A549 (cell line): ENCODE data around the gene PSORS1C1. TPM values are rescaled to one million over a fixed set of nuclear protein-coding genes. Genes with fewer than 3 reads are reported as not detected.

Source experiments
- ATAC-seq, 2 experiments: fragments of 200-7000 bp in 1 of 2; fragments of >200 bp in 1 of 2; cut with Nextera tagmentation in 1 of 2; cut with Tn5 transposase in 1 of 2; 3 replicates each; pipeline versions ENCODE4 v1.8.0 to v1.9.1; 2018 to 2020; ENCODE audit warnings: mild to moderate bottlenecking in 1 of 2, moderate library complexity in 1 of 2
- CTCF ChIA-PET: fragments of 300-600 bp; sonication (Branson Sonifier 250); formaldehyde crosslinking; extraction: SDS; loops from one replicate; lab custom pipeline; 2021; ENCODE audit warnings: antibody characterized with exemption, inconsistent platforms; lab: Yijun Ruan, JAX
- POLR2A ChIA-PET: fragments of 350-600 bp; formaldehyde crosslinking; extraction: SDS; loops from one replicate; lab custom pipeline; 2021; ENCODE audit warnings: antibody characterized with exemption, inconsistent platforms; lab: Yijun Ruan, JAX
- DNase-seq, 2 experiments: peaks; one replicate each; pipeline versions ENCODE4 v3.0.0 to v3.0.0-alpha.2; 2011 to 2016; ENCODE audit warnings: low read depth in 1 of 2, low spot score in 1 of 2
- FAIRE-seq: peaks from 2 replicates; lab custom pipeline; 2011; peaks lifted over from hg19 to GRCh38; lab: Jason Lieb, UNC
- H3K27ac ChIP-seq, 2 experiments: fragments of >200 bp; sonication (Bioruptor Twin); formaldehyde crosslinking; 3 replicates each; pipeline ENCODE4 v1.5.1; 2016 to 2017
- H3K4me1 ChIP-seq: fragments of >200 bp; sonication (Bioruptor Twin); formaldehyde crosslinking; 3 replicates; pipeline ENCODE4 v1.6.1; 2016
- H3K4me2 ChIP-seq: fragments of >200 bp; sonication (Bioruptor Twin); formaldehyde crosslinking; 3 replicates; pipeline ENCODE4 v1.6.1; 2016
- H3K4me3 ChIP-seq: fragments of >200 bp; sonication (Bioruptor Twin); formaldehyde crosslinking; 3 replicates; pipeline ENCODE4 v1.5.1; 2016
- H3K9me3 ChIP-seq: fragments of >200 bp; sonication (Bioruptor Twin); formaldehyde crosslinking; 3 replicates; pipeline ENCODE4 v1.6.1; 2016
- CBX2 ChIP-seq: fragments of 200-600 bp; sonication (generic); IDR thresholded peaks from 2 replicates; pipeline ENCODE4 v1.6.1; 2016; ENCODE audit warnings: low read depth, mild to moderate bottlenecking, borderline replicate concordance
- CEBPB ChIP-seq, 2 experiments: fragments of >200 bp in 1 of 2; sonication (Bioruptor Twin) in 1 of 2; formaldehyde crosslinking in 1 of 2; IDR thresholded peaks; 2 replicates each; pipeline ENCODE4 v1.6.1; 2012 to 2016
- EHF ChIP-seq: fragments of 250-450 bp; sonication (Bioruptor Pico); IDR thresholded peaks from 2 replicates; pipeline ENCODE4 v1.5.0; 2020; ENCODE audit warnings: mild to moderate bottlenecking
- EHMT2 ChIP-seq: fragments of 200-600 bp; sonication (generic); IDR thresholded peaks from 2 replicates; pipeline ENCODE4 v1.6.1; 2016; ENCODE audit warnings: antibody characterized with exemption, low read depth, mild to moderate bottlenecking, moderate library complexity
- EP300 ChIP-seq, 2 experiments: fragments of >200 bp; sonication (Bioruptor Twin); formaldehyde crosslinking; IDR thresholded peaks; 2 replicates in 1 of 2; 3 replicates in 1 of 2; pipeline ENCODE4 v1.6.1; 2016 to 2017
- FOSL2 ChIP-seq, 2 experiments: fragments of 450-650 bp in 1 of 2; fragments of >200 bp in 1 of 2; sonication (Bioruptor Twin) in 1 of 2; formaldehyde crosslinking; IDR thresholded peaks; 2 replicates each; pipeline versions ENCODE4 v1.5.0 to v1.6.1; 2016 to 2020; ENCODE audit warnings: mild to moderate bottlenecking in 1 of 2, moderate library complexity in 1 of 2
- GATA3 ChIP-seq: IDR thresholded peaks from 2 replicates; pipeline ENCODE4 v1.6.1; 2012; ENCODE audit warnings: borderline replicate concordance
- KDM1A ChIP-seq: fragments of 200-600 bp; sonication (generic); IDR thresholded peaks from 2 replicates; pipeline ENCODE4 v1.6.1; 2016; ENCODE audit warnings: low read depth, mild to moderate bottlenecking
- MAFK ChIP-seq: fragments of 450-650 bp; IDR thresholded peaks from 2 replicates; pipeline ENCODE4 v1.6.1; 2014; ENCODE audit not compliant: partially characterized antibody
- NPAS2 ChIP-seq: fragments of 250-450 bp; sonication (Bioruptor Pico); IDR thresholded peaks from 2 replicates; pipeline ENCODE4 v1.8.0; 2022; ENCODE audit warnings: mild to moderate bottlenecking, moderate library complexity, borderline replicate concordance
- POLR2AphosphoS2 ChIP-seq: conservative IDR thresholded peaks from 2 replicates; pipeline ENCODE4 v1.6.1; 2012; ENCODE audit warnings: low read length, improper control_type of control experiment, inconsistent platforms
- RAD21 ChIP-seq, 2 experiments: fragments of >200 bp in 1 of 2; sonication (Bioruptor Twin) in 1 of 2; formaldehyde crosslinking in 1 of 2; IDR thresholded peaks in 1 of 2; conservative IDR thresholded peaks in 1 of 2; 2 replicates in 1 of 2; 3 replicates in 1 of 2; pipeline ENCODE4 v1.6.1; 2012 to 2018; ENCODE audit warnings: inconsistent platforms in 1 of 2
- RCOR1 ChIP-seq: fragments of 150-350 bp; IDR thresholded peaks from 2 replicates; pipeline ENCODE4 v1.6.1; 2014; ENCODE audit warnings: antibody characterized with exemption, low read length, low read depth
- RNF2 ChIP-seq: fragments of 200-600 bp; sonication (generic); IDR thresholded peaks from 2 replicates; pipeline ENCODE4 v1.6.1; 2016; ENCODE audit warnings: low read depth, mild to moderate bottlenecking, antibody characterized with exemption, moderate library complexity, borderline replicate concordance
- SMC3 ChIP-seq: fragments of >200 bp; sonication (Bioruptor Twin); formaldehyde crosslinking; IDR thresholded peaks from 3 replicates; pipeline ENCODE4 v1.6.1; 2018; ENCODE audit warnings: inconsistent platforms
- SREBF2 ChIP-seq: fragments of 450-650 bp; IDR thresholded peaks from 2 replicates; pipeline ENCODE4 v1.6.1; 2014; ENCODE audit warnings: mild to moderate bottlenecking, moderate library complexity
- ZC3H11A ChIP-seq: fragments of 450-650 bp; IDR thresholded peaks from 2 replicates; pipeline ENCODE4 v1.6.1; 2014; ENCODE audit warnings: antibody characterized with exemption, mild to moderate bottlenecking
- ZNF302 ChIP-seq: fragments of 250-450 bp; sonication (Bioruptor Pico); IDR thresholded peaks from 2 replicates; pipeline ENCODE4 v1.9.0; 2021; ENCODE audit warnings: inconsistent platforms, mild to moderate bottlenecking, moderate library complexity
- WGBS: methylation state at CpG from one replicate; pipeline ENCODE4 v1.1.6; 2017; ENCODE audit errors: missing lambda C conversion rate; 5-methylcytosine and 5-hydroxymethylcytosine counted together
- polyA plus RNA-seq, 4 experiments: library from polyadenylated mRNA; depleted of rRNA in 3 of 4; stranded (reverse); fragments of >200 nt; fragmentation: RNase III in 1 of 4; extraction: RNeasy Plus Mini Kit Qiagen cat#74134 plus additional on column Dnase treatment in 1 of 4; gene quantifications; 2 replicates in 3 of 4; 3 replicates in 1 of 4; pipeline ENCODE4 v1.2.3, GENCODE V29; 2011 to 2017
- TF ChIP-seq, protein P1 (sequence below): fragments of 250-450 bp; sonication (Bioruptor Pico); IDR thresholded peaks from 2 replicates; pipeline ENCODE4 v1.5.0; 2020; ENCODE audit warnings: low read depth, mild to moderate bottlenecking, moderate library complexity
- TF ChIP-seq, protein P2 (sequence below): fragments of 200-600 bp; sonication (generic); IDR thresholded peaks from 2 replicates; pipeline ENCODE4 v1.6.1; 2016; ENCODE audit warnings: antibody characterized with exemption, mild to moderate bottlenecking, moderate library complexity
- TF ChIP-seq, protein P3 (sequence below): fragments of 450-650 bp; IDR thresholded peaks from 2 replicates; pipeline ENCODE4 v1.6.1; 2014; ENCODE audit warnings: antibody characterized with exemption
- TF ChIP-seq, protein P4 (sequence below): fragments of 150-350 bp; IDR thresholded peaks from 2 replicates; pipeline ENCODE4 v1.6.1; 2014; ENCODE audit warnings: low read depth, mild to moderate bottlenecking, low read length
- TF ChIP-seq, protein P5 (sequence below): fragments of 250-450 bp; sonication (Bioruptor Pico); IDR thresholded peaks from 2 replicates; pipeline ENCODE4 v1.5.0; 2021; ENCODE audit warnings: mild to moderate bottlenecking, moderate library complexity, borderline replicate concordance

Gene PSORS1C1
- polyA plus RNA-seq, 2 of the 4 experiments (the other 2 are of a cell fraction) = 2.3 to 4.3 TPM

DNA sequence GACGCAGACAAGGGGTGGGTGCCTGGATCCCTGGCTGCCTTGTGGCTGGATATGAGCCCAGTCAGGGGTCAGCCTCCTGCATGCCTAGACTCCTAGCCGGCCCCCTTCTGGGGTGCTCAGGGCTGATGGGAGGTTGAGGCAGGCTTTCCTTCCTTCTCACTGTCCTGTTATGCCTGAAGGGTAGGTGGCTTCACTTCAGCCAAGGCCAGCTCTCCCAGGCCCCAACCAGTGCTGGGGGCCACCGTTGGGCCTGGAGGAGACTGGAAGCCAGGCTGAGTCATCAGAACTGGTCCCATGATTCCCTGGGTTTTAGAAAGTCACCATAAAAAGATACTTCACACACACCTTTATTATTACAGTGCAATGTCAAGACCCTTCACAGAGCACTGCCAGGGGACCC lies 58.8 kb downstream of the PSORS1C1 start (continued):
- no peak for TF ChIP-seq RAD21 (conservative IDR thresholded peaks at IDR 0.05 in 1 of 2, IDR thresholded peaks at IDR 0.05 in 1 of 2)
- TF ChIP-seq EHMT2 = no peak
- TF ChIP-seq MAFK = no peak
- TF ChIP-seq, protein P1, sequence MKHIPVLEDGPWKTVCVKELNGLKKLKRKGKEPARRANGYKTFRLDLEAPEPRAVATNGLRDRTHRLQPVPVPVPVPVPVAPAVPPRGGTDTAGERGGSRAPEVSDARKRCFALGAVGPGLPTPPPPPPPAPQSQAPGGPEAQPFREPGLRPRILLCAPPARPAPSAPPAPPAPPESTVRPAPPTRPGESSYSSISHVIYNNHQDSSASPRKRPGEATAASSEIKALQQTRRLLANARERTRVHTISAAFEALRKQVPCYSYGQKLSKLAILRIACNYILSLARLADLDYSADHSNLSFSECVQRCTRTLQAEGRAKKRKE (CRISPR knock-in tag) = no peak

DNA sequence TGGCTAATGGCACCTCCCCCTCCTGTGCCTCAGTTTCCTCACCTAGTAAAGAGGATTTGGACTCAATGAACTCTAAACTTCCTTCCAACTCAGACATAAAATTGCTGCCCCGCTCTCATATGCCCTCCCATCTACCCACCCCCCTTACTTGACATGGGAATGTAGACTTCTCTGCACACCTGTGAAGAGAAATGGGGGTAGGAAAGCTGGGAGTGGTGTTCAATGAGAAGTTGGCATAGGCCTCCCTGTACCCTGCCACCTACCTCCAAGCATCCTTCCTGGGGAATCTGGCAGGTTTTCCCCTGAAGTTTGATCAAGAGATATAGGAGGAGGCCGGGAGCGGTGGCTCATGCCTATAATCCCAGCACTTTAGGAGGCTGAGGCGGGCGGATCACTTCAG lies 59.8 kb downstream of the PSORS1C1 start:
- DNase-seq (no peak), ATAC-seq (no peak), FAIRE-seq (no peak)
- H3K9me3 ChIP-seq = no peaks in the 10 kb centered on the region
- peaks cover 14% of the 10 kb centered on the region for H3K4me1 ChIP-seq
- 99% methylated on average over 5 of the region's 5 CpGs for WGBS
- no peak overlapping the region for H3K4me2 ChIP-seq
- POLR2A ChIA-PET = no interaction called here
- no peak overlapping the region for H3K4me3 ChIP-seq
- no peak overlapping the region for H3K27ac ChIP-seq
- TF ChIP-seq, protein P2, sequence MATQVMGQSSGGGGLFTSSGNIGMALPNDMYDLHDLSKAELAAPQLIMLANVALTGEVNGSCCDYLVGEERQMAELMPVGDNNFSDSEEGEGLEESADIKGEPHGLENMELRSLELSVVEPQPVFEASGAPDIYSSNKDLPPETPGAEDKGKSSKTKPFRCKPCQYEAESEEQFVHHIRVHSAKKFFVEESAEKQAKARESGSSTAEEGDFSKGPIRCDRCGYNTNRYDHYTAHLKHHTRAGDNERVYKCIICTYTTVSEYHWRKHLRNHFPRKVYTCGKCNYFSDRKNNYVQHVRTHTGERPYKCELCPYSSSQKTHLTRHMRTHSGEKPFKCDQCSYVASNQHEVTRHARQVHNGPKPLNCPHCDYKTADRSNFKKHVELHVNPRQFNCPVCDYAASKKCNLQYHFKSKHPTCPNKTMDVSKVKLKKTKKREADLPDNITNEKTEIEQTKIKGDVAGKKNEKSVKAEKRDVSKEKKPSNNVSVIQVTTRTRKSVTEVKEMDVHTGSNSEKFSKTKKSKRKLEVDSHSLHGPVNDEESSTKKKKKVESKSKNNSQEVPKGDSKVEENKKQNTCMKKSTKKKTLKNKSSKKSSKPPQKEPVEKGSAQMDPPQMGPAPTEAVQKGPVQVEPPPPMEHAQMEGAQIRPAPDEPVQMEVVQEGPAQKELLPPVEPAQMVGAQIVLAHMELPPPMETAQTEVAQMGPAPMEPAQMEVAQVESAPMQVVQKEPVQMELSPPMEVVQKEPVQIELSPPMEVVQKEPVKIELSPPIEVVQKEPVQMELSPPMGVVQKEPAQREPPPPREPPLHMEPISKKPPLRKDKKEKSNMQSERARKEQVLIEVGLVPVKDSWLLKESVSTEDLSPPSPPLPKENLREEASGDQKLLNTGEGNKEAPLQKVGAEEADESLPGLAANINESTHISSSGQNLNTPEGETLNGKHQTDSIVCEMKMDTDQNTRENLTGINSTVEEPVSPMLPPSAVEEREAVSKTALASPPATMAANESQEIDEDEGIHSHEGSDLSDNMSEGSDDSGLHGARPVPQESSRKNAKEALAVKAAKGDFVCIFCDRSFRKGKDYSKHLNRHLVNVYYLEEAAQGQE = no peak
- no peak for TF ChIP-seq CEBPB (IDR thresholded peaks at IDR 0.05)
- TF ChIP-seq FOSL2 (IDR thresholded peaks at IDR 0.05) = no peak
- no peak for TF ChIP-seq FOSL2 (CRISPR knock-in tag; IDR thresholded peaks at IDR 0.05)
- TF ChIP-seq, protein P3, sequence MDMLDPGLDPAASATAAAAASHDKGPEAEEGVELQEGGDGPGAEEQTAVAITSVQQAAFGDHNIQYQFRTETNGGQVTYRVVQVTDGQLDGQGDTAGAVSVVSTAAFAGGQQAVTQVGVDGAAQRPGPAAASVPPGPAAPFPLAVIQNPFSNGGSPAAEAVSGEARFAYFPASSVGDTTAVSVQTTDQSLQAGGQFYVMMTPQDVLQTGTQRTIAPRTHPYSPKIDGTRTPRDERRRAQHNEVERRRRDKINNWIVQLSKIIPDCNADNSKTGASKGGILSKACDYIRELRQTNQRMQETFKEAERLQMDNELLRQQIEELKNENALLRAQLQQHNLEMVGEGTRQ = no peak
- no peak for TF ChIP-seq CBX2
- no peak for TF ChIP-seq RCOR1
- no peak for TF ChIP-seq NPAS2 (CRISPR knock-in tag)
- TF ChIP-seq, protein P4, sequence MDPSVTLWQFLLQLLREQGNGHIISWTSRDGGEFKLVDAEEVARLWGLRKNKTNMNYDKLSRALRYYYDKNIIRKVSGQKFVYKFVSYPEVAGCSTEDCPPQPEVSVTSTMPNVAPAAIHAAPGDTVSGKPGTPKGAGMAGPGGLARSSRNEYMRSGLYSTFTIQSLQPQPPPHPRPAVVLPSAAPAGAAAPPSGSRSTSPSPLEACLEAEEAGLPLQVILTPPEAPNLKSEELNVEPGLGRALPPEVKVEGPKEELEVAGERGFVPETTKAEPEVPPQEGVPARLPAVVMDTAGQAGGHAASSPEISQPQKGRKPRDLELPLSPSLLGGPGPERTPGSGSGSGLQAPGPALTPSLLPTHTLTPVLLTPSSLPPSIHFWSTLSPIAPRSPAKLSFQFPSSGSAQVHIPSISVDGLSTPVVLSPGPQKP = no peak
- TF ChIP-seq EHF = no peak
- TF ChIP-seq RAD21 (conservative IDR thresholded peaks at IDR 0.05 in 1 of 2, IDR thresholded peaks at IDR 0.05 in 1 of 2) = no peak
- TF ChIP-seq SMC3 = no peak
- TF ChIP-seq SREBF2 = no peak
- no peak for TF ChIP-seq GATA3
- no peak for TF ChIP-seq ZC3H11A
- TF ChIP-seq POLR2AphosphoS2 = no peak
- no peak for TF ChIP-seq KDM1A
- TF ChIP-seq ZNF302 = no peak
- TF ChIP-seq EP300 (IDR thresholded peaks at IDR 0.05) = no peak
- no peak for TF ChIP-seq RNF2
- TF ChIP-seq, protein P5, sequence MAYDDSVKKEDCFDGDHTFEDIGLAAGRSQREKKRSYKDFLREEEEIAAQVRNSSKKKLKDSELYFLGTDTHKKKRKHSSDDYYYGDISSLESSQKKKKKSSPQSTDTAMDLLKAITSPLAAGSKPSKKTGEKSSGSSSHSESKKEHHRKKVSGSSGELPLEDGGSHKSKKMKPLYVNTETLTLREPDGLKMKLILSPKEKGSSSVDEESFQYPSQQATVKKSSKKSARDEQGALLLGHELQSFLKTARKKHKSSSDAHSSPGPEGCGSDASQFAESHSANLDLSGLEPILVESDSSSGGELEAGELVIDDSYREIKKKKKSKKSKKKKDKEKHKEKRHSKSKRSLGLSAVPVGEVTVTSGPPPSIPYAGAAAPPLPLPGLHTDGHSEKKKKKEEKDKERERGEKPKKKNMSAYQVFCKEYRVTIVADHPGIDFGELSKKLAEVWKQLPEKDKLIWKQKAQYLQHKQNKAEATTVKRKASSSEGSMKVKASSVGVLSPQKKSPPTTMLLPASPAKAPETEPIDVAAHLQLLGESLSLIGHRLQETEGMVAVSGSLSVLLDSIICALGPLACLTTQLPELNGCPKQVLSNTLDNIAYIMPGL = no peak
- CTCF ChIA-PET = interaction anchor here (0.5 to 1.3 kb wide), 3 partner anchors 18 to 192 kb away, joined by 3 read pairs; no protein-coding TSS in a partner anchor
